ENCODE data around the gene BHMT.
"Not testable (repeated sequence)": the region's sequence is repeated elsewhere in the genome, so short reads cannot be mapped to it uniquely, and the experiment has no call there.

The BHMT gene

GRCh38 chr5:79112703-79113058, 1.1 kb downstream of the BHMT start:
- DNase-seq, result no peak

DNA sequence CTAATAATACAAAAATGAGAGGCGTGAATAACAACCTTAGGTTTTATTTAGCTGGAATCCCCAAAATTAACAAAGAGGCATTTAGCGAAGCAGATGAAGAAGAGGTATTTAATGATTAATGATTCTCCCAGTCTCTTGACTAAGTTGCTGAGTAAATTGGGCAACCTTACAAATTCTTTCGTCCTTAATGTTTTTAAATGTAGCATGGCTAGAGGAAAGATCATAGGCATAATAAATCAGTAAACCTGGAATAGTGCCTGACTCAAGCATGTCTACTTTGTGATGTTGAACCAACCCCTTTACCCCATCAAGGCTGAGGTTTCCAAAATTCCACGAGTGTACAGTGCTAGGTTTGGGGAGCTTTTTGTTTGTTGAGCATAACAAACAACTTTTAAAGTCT, 7.9 kb downstream of the BHMT start:
- no peak for DNase-seq

DNA sequence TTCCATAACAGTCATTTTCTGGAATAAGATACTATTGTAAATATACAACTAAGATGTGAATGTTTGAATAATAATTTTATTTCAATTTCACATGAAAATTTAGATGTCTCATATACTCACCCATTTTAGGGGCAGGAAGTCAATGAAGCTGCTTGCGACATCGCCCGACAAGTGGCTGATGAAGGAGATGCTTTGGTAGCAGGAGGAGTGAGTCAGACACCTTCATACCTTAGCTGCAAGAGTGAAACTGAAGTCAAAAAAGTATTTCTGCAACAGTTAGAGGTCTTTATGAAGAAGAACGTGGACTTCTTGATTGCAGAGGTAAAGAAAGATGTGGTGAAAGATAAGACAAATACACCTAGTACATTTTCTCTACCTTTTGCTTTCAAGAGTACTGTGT, 8.6 kb downstream of the BHMT start:
- no peak for DNase-seq

DNA sequence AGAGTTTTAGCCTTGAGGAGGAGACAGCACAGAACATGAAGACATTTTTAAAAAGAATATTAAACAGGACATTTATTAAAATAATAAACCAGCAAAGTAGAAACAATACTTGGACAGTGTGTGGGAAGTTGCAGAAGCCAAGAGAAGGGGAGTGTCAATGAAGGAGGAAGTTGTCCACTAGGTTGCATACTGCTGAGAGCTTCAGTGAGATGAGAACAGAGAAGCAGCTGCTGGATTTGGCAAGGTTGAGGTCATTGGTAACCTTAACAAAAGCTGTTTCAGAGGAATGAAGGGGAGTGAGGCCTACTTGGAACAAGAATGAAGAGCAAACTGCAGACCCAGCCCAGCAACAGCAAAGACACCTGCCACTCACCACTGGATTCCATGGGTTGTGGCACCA, 11.4 kb downstream of the BHMT start:
- no peak for DNase-seq

GRCh38 chr5:79124607-79125006, 13.0 kb downstream of the BHMT start:
- DNase-seq, result no peak

GRCh38 chr5:79130781-79131180, 19.2 kb downstream of the BHMT start:
- no peak for DNase-seq

DNA sequence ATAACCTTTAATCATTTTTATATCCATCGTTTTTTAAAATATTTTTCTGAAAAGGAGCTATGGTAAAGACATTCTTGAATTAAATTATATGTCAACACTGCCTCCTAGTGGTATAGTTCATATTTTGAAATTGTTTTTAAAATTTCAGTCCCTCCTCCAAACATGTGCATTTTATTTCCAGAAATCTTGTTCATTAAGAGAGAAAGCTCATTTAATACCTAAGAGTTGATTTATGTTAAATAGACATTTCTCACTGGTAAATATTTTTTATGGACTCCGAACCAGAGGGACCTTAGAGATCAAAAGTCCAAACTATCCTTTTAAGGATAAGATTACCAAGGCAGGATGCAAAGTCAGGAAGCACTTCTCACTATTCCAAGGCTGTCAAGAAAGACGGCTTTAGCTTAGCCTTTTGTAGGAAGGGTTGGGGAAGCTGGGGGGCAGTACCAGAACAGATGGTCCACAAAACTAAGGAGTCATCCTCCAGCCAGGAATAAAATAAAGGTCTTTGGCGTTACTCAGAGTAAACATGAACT, 21.6 kb downstream of the BHMT start:
- no peak for DNase-seq

DNA sequence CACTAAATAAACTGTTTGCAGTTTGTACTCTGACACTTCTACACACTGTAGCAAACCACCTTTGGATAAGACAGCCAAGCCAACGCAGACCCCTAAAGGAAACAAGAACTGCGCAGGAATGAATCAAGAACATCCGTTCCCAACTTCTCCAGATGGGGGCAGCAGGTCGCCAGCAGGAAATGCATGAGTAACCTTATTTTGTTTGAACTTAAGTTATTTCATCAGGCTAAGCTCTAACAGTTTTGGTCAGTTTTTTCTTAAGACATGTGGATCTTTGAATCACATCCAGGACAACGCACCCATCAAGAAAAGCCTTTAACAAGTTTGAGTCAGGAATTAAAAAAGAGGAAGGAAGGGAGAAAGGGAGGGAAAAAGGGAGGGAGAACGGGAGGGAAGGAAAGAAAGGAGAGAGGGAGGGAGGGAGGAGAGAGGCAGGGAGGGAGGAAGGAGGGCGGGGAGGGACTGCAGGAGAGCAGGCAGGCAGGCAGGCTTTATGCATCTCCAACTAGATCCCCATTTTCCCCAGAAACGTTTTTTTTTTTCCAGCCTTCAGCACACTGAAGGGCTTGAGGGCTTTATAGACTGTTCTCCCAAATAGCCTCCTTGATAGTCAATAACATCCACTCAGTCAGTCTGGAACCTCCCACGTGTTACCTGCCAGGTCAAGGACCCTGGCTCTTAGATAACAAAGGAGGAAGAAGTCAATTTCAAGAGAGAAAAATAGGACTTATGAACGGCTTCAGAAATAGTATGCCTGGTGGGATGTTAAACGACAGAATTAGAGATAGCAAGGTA, 22.2 kb downstream of the BHMT start:
- peak; percentile 82 for DNase-seq

DNA sequence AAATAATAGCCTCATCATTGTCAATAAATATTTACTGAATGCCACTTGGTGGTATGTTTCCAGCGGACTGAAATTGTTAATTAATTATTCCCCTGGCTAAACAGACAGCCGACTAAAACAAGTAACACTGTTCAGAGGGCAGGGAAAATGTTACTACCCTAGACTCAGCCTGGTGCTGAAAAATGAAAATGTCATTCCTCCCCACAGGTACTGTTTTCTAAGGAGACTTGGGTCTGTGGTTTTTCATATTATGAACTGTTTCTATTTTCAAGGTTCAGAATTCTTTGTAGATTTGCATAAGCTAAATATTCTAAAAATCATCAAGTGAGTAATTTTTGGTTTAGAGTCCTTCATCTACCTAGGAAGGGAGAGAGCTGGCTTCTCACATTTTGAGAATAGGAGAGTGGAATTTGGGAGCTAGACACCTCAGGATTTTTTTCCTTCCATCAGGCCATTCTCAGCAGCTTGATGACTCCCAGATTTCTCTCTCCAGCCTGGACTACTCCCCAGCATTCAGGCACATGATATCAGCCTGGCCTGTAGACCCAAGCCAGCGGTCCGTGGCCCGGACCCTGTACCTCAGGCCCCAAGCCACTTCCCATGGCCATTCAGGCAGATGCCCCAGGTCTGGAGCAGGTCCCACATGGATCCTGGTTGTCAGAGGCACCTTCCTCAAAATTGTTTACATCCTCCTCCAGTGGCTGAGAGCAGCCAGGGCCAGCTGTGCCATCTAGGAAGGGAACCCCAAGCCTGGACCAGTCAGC, 24.4 kb downstream of the BHMT start:
- DNase-seq, result no peak

DNA sequence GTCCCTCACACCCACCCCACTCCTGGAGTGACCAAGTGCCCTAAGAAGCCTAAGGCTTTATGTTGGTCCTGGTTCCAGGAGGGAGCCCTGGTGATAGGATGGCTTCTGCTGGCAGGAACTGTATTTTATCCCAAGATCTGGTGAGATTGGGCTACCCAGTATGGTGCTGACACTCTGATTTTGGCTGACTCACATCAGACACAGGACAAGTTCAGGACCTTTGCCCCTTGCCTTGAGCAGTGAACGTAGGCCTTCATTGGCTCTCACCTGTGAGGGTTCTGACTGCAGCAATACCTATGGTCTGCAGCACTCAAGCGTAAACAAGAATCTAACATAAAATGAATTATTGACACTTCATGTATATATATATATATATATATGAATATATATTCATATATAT, 25.0 kb downstream of the BHMT start:
- no peak for DNase-seq

- no peak for DNase-seq
These were observed 28.9 kb downstream of the BHMT start for GRCh38 chr5:79140553-79140952.

DNA sequence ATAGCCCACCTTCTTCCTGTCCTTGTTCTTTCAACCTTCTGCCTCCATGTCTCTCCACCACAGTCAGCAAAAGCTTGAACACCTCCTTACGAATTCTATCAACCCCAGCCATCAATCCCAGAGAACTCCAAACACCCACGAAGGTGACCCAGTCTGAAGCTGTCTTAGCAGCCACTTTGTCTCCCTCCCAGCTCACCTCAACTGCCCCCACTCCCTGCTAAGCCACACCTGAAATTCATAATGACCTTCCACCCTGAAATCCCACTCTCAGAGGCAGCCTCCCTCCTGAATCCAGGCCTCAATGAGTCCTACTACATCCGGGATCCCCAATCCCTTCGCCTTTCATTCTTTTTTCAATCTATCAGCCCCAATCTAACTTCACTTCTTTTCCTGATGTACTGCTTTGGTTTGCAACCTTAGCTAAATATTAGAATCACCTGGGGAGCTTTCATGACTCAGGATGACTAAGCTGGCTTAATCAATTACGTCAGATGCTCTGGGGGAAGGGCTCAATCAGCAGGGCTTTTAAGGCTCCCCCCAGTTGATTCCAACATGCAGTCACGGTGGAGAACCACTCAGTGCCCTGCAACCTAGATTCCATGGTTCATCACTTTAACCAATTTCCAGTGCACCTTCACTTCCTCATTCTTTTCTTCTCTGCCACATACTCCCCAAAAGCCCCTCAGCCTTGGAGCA, 32.2 kb downstream of the BHMT start:
- no peak for DNase-seq

DNA sequence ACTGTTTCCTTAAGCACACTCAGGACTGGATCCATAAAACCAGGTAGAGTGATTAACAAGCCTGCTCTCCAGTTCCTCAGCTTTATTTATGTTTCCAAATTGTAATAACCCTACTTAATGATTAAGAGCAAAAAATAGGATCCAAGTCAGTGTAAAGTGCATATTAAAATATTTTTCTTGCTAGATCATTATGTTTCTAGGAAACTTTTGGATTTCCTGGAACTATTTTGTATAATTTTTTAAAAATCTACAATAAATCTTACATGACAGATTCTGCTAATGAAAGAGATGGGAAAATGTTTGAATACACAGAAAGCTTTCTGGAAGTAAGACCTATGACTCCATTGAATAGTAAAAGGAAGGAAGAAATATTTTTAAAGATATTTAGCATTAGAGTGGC, 35.5 kb downstream of the BHMT start:
- DNase-seq, result no peak

- DNase-seq, result no peak
These were observed 37.8 kb downstream of the BHMT start for GRCh38 chr5:79149433-79149832.

DNA sequence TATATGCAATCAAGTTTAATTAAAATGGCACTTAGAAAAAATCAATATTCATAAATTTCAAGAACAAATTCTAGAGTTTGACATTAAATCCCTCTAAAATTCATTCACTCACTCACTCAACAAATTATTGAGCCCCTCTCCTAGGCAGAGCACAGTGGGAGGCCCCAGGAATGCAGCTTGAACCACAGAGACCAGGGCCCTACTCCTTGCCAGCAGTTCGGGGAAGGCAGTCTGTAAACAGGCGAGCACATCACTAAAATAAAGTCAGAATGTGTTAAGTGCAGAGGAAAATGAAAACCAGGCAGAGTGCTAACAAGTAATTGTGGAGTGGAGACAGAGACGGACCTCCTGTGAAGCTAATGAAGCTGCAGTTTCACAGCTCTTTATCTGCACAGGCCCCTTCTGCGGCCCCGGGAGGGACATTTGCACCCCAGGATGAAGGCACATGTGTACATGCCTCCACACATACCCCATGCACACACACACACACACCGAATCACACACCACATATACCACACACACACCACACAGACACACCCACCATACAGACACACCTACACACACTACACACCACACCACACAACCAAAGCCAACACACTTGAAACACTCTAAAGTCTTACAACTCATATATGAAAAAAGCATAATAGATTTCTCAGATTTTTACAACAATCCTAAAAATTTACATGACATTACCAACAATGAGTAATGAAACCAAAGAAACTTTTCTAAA, 40.5 kb downstream of the BHMT start:
- no peak for DNase-seq

DNA sequence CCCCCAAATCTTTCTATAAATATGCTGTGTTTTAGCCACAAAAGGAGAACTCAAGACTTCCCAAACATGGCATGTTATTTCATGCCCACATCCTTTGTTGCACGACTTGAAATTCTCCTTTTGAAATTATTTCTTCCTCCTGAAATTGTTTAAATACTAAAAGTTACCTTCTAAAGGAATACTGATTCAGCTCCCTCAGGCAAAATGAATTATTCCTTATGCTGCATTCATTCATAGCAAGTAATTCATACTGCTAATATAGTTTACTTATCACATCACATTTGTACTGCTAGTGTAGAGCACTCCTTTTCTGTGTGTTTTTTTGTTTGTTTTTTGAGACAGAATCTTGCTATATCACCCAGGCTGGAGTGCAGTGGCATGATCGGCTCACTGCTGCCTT, 45.7 kb downstream of the BHMT start:
- no peak for DNase-seq

DNA sequence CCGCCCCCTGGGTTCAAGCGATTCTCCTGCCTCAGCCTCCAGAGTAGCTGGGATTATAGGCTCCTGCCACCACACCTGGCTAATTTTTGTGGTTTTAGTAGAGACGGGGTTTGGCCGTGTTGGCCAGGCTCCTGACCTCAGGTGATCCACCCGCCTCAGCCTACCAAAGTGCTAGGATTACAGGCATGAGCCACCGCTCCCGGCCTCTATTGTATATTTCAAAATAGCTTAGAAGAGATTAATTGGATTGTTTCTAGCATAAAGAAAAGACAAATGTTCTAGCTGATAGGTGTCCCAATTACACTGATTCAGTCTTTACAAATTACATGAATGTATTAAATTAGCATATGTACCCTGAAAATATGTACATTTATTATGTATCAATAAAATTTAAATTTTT, 50.0 kb downstream of the BHMT start:
- not testable (repeated sequence) for DNase-seq

DNA sequence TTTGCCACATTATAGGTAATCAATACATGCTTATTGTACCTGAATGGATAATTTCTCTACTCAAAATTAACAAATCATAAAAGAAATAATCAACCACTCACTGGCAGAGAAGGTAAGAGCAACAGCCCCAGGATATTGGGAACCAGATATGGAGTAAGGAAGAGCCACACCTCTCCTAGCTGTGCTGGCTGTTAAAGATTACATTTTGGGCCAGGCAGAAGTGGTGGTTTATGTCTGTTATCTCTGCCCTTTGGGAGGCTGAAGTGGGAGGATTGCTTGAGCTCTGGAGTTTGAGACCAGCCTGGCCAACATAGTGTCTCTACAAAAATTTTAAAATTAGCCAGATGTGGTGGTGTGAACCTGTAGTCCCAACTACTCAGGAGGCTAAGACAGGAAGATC, 56.4 kb downstream of the BHMT start:
- no peak for DNase-seq

DNA sequence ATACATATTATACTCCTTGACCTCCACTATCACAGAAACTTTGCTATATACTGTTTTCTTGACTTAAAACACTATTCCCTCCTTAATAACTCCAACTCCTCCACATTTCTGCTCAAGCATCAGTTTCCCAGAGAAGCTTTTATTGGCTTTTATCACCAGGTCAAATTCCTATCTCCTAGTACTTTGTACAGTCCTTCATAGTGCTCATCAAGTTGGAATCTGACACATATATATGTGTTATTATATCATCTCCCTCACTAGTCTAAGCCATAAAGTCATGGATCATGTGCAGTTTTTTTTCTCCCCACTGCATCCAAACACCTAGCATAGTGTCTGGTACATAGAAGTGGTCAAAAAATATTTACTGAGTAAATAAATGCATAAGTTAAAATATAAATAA, 59.1 kb downstream of the BHMT start:
- no peak for DNase-seq

DNA sequence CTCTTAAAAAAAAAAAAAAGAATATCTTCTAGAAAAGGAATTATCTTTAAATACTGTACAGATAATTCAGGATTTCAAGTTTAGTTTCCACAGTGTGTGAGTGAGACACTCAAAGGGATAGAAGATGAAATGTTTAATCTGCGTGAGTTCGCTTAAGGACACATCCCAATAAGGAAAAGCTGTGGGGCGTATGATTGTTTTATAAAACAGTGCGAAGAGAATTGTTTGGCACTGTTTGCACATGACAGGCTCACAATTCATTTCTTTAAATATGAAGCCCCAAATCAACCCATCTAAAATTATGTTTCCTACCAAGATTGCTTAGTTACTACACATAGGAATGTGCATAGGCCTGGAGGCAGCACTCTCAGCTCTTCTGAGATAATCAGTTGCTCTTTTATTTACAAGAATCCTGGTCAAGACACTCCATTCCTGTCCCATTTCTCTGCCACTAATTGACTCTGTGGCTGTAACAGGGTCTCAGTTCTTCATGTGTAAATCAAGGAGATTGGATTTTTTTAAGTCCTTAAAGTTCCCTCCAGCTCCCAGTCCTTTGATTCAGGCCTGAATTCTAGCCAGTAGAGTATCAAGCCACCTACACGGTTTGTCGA, 60.1 kb downstream of the BHMT start:
- DNase-seq, result no peak

- no peak for DNase-seq
These were observed 60.7 kb downstream of the BHMT start for GRCh38 chr5:79172269-79172668.

GRCh38 chr5:79173626-79174025, 62.0 kb downstream of the BHMT start:
- no peak for DNase-seq

DNA sequence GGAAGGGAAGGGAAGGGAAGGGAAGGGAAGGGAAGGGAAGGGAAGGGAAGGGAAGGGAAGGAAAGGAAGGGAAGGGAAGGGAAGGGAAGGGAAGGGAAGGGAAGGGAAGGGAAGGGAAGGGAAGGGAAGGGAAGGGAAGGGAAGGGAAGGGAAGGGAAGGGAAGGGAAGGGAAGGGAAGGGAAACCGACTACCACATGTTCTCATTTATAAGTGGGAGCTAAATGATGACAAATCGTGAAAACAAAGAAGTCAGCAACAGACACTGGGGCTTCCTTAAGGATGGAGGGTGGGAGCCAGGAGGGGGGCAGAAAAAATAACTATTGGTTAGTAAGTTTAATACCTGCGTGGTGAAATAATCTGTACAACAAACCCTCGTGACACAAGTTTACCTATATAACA, 68.8 kb downstream of the BHMT start:
- not testable (repeated sequence) for DNase-seq
